ENCODE measurements around the gene QRICH1. TPM values are rescaled to one million over a fixed set of nuclear protein-coding genes. Genes with fewer than 3 reads are reported as not detected.

QRICH1 gene
- total RNA-seq, 1 donor from 2014 or later, result 129 TPM

GRCh38 chr3:49016414-49017228, 77.2 kb downstream of the QRICH1 start:
- peaks cover 10 to 21% of the 10 kb centered on the region in 2 donors for H3K4me1 ChIP-seq
- TF ChIP-seq, protein P1, sequence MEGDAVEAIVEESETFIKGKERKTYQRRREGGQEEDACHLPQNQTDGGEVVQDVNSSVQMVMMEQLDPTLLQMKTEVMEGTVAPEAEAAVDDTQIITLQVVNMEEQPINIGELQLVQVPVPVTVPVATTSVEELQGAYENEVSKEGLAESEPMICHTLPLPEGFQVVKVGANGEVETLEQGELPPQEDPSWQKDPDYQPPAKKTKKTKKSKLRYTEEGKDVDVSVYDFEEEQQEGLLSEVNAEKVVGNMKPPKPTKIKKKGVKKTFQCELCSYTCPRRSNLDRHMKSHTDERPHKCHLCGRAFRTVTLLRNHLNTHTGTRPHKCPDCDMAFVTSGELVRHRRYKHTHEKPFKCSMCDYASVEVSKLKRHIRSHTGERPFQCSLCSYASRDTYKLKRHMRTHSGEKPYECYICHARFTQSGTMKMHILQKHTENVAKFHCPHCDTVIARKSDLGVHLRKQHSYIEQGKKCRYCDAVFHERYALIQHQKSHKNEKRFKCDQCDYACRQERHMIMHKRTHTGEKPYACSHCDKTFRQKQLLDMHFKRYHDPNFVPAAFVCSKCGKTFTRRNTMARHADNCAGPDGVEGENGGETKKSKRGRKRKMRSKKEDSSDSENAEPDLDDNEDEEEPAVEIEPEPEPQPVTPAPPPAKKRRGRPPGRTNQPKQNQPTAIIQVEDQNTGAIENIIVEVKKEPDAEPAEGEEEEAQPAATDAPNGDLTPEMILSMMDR (IDR thresholded peaks at IDR 0.05), result no peak
- H3K4me3 ChIP-seq, result peak overlapping the region in 1 of 2 donors; percentile 88
- peaks cover 43 to 46% of the 10 kb centered on the region in 2 donors for H3K36me3 ChIP-seq
- DNase-seq (ENCODE audit: low spot score in 2 of 2), result no peak
- no peaks in the 10 kb centered on the region for H3K27me3 ChIP-seq
- H3K9me3 ChIP-seq, result no peaks in the 10 kb centered on the region
- no peak overlapping the region for H3K27ac ChIP-seq
- intact Hi-C loops (cut with DNase I), result no loop called here

DNA sequence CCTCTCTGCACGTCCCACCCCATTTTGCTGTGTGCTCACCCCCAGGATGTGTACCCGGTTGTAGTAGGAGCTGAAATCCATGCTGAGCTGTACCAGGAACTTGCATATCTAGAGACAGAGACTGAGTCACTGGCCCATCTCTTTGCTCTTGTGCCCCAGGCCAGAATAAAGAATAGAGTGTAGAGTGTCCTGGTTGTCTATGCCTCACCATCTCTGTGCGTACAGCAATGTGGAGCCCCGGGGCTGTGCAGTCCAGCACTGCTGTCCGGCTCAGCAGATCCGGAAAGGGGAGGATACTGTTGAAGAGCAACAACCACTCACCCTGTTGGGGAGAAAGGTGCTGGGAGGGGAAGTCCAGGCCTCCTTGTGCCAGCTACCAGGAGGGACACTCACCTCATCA, 78.1 kb downstream of the QRICH1 start:
- Histone ChIP-seq H3K4me3 (no peak overlapping the region), H3K36me3 (peaks cover 43 to 51% of the 10 kb centered on the region in 2 donors), H3K4me1 (peaks cover 10 to 21% of the 10 kb centered on the region in 2 donors), H3K27ac (no peak overlapping the region), H3K27me3 (no peaks in the 10 kb centered on the region), H3K9me3 (no peaks in the 10 kb centered on the region)
- no peak for DNase-seq (ENCODE audit: low spot score in 2 of 2)
- intact Hi-C loops (cut with DNase I), result no loop called here
- TF ChIP-seq, protein P1 (IDR thresholded peaks at IDR 0.05), result no peak

GRCh38 chr3:49015072-49015471, 78.8 kb downstream of the QRICH1 start:
- peaks cover 43 to 51% of the 10 kb centered on the region in 2 donors for H3K36me3 ChIP-seq

GRCh38 chr3:49013738-49014660, 79.9 kb downstream of the QRICH1 start:
- intact Hi-C loops (cut with DNase I), result no loop called here
- TF ChIP-seq, protein P1 (IDR thresholded peaks at IDR 0.05), result peak in 2 of 3 experiments; percentile 17 to 33
- no peaks in the 10 kb centered on the region for H3K9me3 ChIP-seq
- DNase-seq (ENCODE audit: low spot score in 2 of 2), result no peak
- no peaks in the 10 kb centered on the region for H3K27me3 ChIP-seq
- peaks cover 4 to 9% of the 10 kb centered on the region in 2 donors for H3K4me1 ChIP-seq
- peaks cover 43 to 51% of the 10 kb centered on the region in 2 donors for H3K36me3 ChIP-seq
- H3K4me3 ChIP-seq, result no peak overlapping the region
- H3K27ac ChIP-seq, result no peak overlapping the region

More at GRCh38 chr3:49015072-49015471, 78.8 kb downstream of the QRICH1 start:
- H3K9me3 ChIP-seq, result no peaks in the 10 kb centered on the region
- no peak for DNase-seq (ENCODE audit: low spot score in 2 of 2)
- peaks cover 6 to 16% of the 10 kb centered on the region in 2 donors for H3K4me1 ChIP-seq
- H3K4me3 ChIP-seq, result no peak overlapping the region
- H3K27ac ChIP-seq, result no peak overlapping the region
- intact Hi-C loops (cut with DNase I), result no loop called here
- TF ChIP-seq, protein P1 (IDR thresholded peaks at IDR 0.05), result no peak
- no peaks in the 10 kb centered on the region for H3K27me3 ChIP-seq

DNA sequence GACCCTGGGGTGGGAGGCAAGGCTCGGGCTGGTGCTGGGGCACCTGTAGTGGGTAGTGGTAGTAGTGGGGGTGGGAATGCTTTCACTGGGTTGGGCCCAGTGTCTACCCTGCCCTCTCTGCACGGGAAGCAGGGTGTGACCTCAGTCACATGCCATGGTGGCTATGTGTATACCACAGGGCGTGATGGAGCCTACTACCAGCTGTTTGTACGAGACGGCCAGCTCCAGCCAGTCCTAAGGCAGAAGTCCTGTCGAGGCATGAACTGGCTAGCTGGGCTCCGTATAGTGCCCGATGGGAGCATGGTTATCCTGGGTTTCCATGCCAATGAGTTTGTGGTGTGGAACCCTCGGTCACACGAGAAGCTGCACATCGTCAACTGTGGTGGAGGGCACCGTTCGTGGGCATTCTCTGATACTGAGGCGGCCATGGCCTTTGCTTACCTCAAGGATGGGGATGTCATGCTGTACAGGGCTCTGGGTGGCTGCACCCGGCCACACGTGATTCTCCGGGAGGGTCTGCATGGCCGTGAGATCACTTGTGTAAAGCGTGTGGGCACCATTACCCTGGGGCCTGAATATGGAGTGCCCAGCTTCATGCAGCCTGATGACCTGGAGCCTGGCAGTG, 80.6 kb downstream of the QRICH1 start:
- H3K27ac ChIP-seq, result no peak overlapping the region
- H3K4me1 ChIP-seq, result peaks cover 4 to 10% of the 10 kb centered on the region in 2 donors
- no peaks in the 10 kb centered on the region for H3K27me3 ChIP-seq
- intact Hi-C loops (cut with DNase I), result no loop called here
- H3K36me3 ChIP-seq, result peaks cover 43 to 51% of the 10 kb centered on the region in 2 donors
- no peak overlapping the region for H3K4me3 ChIP-seq
- DNase-seq (ENCODE audit: low spot score in 2 of 2), result no peak
- TF ChIP-seq, protein P1 (IDR thresholded peaks at IDR 0.05), result no peak
- no peaks in the 10 kb centered on the region for H3K9me3 ChIP-seq

All from ascending aorta (tissue), 2 donors.